Stimulated activated CD4-positive, alpha-beta T cell treated with anti-CD3 and anti-CD28 coated beads, TNF-alpha, amount 100 ng/mL, for 24 hours (primary cell): Measurements from ENCODE around the gene SRRM1.
"Not testable (repeated sequence)": the region's sequence is repeated elsewhere in the genome, so short reads cannot be mapped to it uniquely, and the experiment has no call there.

ENCODE experiments used
- DNase-seq, 3 experiments: peaks; one replicate each; pipeline ENCODE4 v3.0.0-alpha.2; 2020; ENCODE audit warnings: low read depth in 3 of 3

SRRM1 gene

GRCh38 chr1:24694380-24694843 lies 51.3 kb downstream of the SRRM1 start:
- no peak for DNase-seq

GRCh38 chr1:24695202-24695974 lies 52.3 kb downstream of the SRRM1 start:
- DNase-seq, result no peak

GRCh38 chr1:24696041-24696755 lies 53.1 kb downstream of the SRRM1 start:
- DNase-seq, result no peak

GRCh38 chr1:24696756-24697330 lies 53.7 kb downstream of the SRRM1 start:
- DNase-seq, result no peak

GRCh38 chr1:24697453-24698001 lies 54.4 kb downstream of the SRRM1 start:
- not testable (repeated sequence) for DNase-seq

- DNase-seq, result not testable (repeated sequence)
Observed at GRCh38 chr1:24698326-24698725, 55.2 kb downstream of the SRRM1 start.

GRCh38 chr1:24699628-24700027 lies 56.5 kb downstream of the SRRM1 start:
- no peak for DNase-seq

- no peak for DNase-seq
Observed at GRCh38 chr1:24702511-24703293, 59.6 kb downstream of the SRRM1 start.

- DNase-seq, result no peak
Observed at GRCh38 chr1:24704411-24705259, 61.5 kb downstream of the SRRM1 start.

GRCh38 chr1:24705260-24706073 lies 62.4 kb downstream of the SRRM1 start:
- peak in 1 of 3 experiments; percentile 16 for DNase-seq

- DNase-seq, result not testable (repeated sequence)
Observed at GRCh38 chr1:24706074-24706389, 62.9 kb downstream of the SRRM1 start.

- no peak for DNase-seq
Observed at GRCh38 chr1:24707687-24708086, 64.6 kb downstream of the SRRM1 start.

GRCh38 chr1:24708938-24709337 lies 65.8 kb downstream of the SRRM1 start:
- DNase-seq, result no peak

GRCh38 chr1:24709791-24710441 lies 66.8 kb downstream of the SRRM1 start:
- DNase-seq, result no peak

- DNase-seq, result no peak
Observed at GRCh38 chr1:24711329-24711728, 68.2 kb downstream of the SRRM1 start.

- DNase-seq, result no peak
Observed at GRCh38 chr1:24713176-24713575, 70.1 kb downstream of the SRRM1 start.

GRCh38 chr1:24713736-24714135 lies 70.6 kb downstream of the SRRM1 start:
- DNase-seq, result no peak

GRCh38 chr1:24714859-24715520 lies 71.9 kb downstream of the SRRM1 start:
- peak in 1 of 3 experiments; percentile 25 for DNase-seq

GRCh38 chr1:24715658-24716057 lies 72.6 kb downstream of the SRRM1 start:
- DNase-seq, result no peak
